SH-SY5Y (cell line): ENCODE data around the gene ICAM2.

ENCODE experiments used
- GATA2 ChIP-seq: IDR thresholded peaks from 2 replicates; pipeline ENCODE4 v1.6.1; 2011; ENCODE audit warnings: mild to moderate bottlenecking, low read depth, low read length
- GATA3 ChIP-seq: IDR thresholded peaks from 2 replicates; pipeline ENCODE4 v1.6.1; 2011; ENCODE audit warnings: low read depth, mild to moderate bottlenecking, low read length, moderate library complexity

The ICAM2 gene

DNA sequence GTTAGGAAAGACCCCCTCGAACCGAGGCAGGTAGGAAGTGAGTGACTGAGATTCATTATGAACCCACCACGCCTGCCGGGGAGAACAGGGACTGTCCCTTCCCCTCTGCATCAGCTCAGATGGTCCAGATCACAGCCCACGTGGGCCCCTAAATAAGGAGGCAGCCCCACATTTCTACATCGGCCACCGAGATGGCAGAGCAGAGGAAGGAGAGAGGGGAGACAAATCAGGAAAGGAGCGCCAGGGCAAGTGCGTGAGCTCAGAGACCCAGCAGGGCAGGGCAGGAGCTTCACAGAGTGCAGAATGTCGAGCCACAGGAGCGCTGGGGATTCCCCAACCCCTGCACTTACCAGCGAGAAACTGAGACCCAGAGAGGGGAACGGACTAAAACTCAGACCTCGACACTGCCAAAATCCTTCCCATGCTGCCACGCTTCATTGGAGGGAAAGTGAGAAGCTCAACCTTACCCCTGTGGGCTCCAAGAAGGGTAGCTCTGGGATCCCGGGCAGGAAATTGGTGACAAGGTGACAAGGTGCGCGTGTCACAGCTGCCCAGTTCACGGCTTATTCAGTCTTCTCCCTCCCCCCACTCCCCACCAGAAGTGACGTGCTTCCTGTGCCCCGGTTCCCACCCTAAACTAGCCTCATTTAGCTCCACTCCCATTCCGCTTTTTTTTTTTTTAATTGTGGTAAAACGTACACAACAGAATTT, at the start of gene ICAM2:
Gene ICAM2 (minus strand): TSS at position 578 of the 711 bp plus-strand sequence. CDS start 13,942 bp downstream, outside the sequence.
- TF ChIP-seq GATA3 (no peak), GATA2 (no peak)

DNA sequence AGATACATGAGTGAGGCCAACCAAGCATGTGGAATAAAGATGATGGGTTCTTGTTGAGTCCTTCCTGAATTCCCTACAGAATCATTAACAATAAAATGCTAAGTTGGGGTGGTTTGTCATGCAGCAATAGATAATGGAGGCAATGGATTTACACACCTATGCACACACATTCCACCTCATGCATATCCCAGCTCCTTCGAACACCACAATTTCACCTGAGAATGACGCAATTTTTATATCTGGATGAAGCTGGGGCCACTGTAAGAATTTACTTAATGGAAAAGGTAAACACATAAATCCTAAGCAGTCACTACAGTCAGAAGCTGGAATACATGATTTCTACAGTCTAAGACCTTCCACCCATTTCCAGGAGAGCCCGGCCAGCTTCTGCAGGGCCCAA, 49.8 kb upstream of the ICAM2 start:
- no peak for TF ChIP-seq GATA3

- TF ChIP-seq GATA3 (no peak), GATA2 (no peak)
Measured at GRCh38 chr17:64069143-64069542, 48.7 kb upstream of the ICAM2 start.

DNA sequence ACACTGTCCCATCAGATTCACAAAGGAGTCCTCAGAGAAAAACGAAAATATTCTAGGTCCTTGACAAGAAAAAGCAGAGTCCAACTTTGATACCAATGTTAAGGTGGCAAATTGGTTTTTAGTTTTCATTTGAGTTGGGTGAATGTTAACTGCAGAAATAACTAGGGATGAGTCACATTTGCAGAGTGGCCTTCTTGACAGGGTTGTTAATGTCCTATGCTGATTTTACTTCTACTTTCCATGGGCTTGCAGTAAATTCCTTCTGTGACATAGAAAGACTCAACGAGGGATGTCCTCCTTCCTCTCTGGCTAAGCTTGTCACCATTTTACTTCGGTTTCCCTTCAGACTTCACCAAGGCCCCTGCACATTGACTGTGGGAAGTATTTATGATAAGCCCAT, 47.2 kb upstream of the ICAM2 start:
- TF ChIP-seq GATA3: no peak

- no peak for TF ChIP-seq GATA3
- no peak for TF ChIP-seq GATA2
Measured at GRCh38 chr17:64066716-64067115, 46.3 kb upstream of the ICAM2 start.

DNA sequence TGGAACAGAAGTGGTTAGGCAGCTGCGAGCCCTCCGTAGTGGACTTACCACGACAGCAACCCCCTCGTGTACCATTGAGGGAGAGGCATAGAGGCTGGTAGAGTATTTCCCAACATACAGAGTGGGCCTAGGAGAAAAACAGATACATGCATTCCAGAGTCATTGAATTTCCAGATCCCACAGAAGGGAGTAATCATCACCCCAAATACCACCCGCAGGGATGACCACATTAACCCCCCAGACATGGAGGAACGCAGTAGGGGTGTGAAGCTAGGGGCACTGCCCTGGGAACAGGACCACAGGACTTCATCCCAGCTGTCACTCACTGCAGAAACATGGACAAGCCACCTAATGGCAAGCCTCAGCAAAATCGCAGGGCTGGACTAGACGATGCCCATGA, 44.7 kb upstream of the ICAM2 start:
- no peak for TF ChIP-seq GATA3
- TF ChIP-seq GATA2: no peak

DNA sequence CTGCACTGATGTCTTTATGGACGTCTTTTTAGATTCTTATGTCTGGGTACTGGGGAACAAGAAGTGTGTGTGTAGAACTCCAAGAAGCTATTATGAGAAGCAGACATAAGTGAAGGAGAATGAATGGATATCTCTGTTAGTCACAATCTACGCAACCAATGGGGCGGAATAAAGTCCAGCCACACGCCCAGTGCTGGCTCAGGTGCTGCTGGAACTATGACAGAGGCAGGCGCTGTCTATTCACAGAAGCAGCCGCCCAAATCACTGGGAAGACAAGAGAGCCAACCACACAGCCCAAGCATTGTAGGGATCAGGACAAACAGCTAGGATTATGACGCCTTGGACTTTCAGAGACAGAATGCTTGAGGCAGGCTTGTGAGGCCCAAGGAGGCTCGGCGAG, 43.9 kb upstream of the ICAM2 start:
- no peak for TF ChIP-seq GATA3
- no peak for TF ChIP-seq GATA2

DNA sequence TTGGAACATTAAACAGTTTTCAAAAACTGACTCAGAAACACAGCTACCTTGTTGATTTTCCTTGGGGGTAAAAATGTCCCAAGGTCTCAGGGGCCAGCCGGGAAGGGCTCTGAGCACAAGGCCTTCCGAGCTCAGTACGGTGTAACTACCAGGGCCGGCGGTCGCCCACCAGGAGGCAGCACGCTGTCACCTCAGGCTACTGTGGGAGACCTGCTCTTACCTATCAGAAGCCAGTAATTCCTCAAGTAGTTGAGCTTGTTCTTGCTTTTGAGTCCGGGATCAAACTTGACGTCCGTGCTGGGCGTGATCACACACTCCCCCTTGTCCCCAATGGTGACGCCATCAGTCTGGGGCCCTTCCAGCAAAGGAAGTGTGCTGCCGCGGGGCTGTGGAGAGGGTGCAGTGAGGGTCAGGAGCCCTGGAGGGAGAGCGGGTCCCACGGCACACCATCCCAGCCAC, 43.4 kb upstream of the ICAM2 start:
- TF ChIP-seq GATA2 (no peak), GATA3 (no peak)

- no peak for TF ChIP-seq GATA3
- TF ChIP-seq GATA2: no peak
Measured at GRCh38 chr17:64063088-64063487, 42.7 kb upstream of the ICAM2 start.

- TF ChIP-seq GATA3 (no peak), GATA2 (no peak)
Measured at GRCh38 chr17:64061178-64061898, 40.9 kb upstream of the ICAM2 start.

DNA sequence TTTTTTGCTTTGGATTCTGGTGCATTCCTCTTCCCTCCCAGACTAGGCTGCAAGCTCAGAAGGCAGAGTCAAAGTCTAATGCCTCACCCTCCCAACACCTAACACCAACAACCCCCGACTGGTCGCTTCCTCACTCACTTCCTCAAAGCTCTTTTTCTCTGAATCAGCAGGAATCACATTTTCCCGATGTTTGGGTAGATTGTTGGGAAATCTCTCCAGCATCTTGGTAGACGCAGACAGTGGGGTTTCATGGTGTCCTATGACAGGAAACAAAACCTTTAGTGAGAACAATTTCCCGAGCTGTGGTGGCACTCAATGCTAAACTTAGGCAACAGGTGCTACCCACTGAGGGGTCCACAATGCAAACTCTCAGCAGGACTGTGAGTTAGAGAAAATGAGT, 39.9 kb upstream of the ICAM2 start:
- TF ChIP-seq GATA3 (no peak), GATA2 (no peak)

- TF ChIP-seq GATA3 (no peak), GATA2 (no peak)
Measured at GRCh38 chr17:64059756-64060155, 39.3 kb upstream of the ICAM2 start.

DNA sequence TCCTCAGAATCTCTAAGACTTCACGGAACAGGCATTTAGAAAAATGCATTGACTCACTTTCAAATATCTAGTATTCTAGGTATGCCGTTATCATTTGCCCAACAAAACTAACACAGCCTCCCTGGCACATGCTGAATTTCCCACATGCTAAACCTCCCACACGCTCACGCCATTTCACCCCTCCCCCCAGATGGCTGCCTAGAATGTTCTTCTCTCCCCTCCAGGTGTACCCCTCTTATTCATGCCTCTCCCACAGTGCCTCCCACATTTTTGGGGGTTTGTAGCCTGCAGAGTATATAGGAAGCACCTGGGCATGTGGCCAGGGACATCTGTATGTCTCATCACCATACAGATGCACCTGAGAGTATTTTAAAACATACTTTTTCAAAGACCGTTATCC, 38.2 kb upstream of the ICAM2 start:
- TF ChIP-seq GATA3: no peak
- no peak for TF ChIP-seq GATA2

DNA sequence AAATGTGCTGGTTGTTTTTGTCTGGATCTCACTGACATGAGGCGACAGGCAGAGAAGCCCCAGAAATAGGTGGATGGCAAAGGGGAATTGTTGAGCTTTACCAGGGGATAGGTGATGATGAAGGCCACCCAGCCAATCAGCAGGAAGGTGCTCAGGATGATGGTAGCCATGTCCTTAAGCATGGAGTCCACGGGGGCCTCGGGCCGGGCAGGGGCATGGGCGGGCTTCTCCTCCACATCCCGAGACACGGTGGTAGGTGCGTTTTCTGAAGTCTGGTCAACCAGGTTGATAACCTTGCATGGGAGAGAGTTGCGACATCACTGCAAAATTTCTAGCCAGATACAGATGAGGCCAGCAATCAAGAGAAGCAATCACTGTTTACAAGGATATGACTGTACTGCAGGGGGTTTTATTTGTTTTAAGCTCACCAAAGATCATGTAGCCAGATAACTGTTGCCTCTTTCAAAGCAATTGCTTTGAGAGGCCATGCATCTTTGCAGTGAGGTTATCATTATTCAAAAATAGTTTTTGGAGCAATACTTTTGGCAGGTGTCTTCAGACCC, 37.3 kb upstream of the ICAM2 start:
- TF ChIP-seq GATA2 (peak; percentile 53; the same call in 1 of the 2 replicates), GATA3 (no peak)

DNA sequence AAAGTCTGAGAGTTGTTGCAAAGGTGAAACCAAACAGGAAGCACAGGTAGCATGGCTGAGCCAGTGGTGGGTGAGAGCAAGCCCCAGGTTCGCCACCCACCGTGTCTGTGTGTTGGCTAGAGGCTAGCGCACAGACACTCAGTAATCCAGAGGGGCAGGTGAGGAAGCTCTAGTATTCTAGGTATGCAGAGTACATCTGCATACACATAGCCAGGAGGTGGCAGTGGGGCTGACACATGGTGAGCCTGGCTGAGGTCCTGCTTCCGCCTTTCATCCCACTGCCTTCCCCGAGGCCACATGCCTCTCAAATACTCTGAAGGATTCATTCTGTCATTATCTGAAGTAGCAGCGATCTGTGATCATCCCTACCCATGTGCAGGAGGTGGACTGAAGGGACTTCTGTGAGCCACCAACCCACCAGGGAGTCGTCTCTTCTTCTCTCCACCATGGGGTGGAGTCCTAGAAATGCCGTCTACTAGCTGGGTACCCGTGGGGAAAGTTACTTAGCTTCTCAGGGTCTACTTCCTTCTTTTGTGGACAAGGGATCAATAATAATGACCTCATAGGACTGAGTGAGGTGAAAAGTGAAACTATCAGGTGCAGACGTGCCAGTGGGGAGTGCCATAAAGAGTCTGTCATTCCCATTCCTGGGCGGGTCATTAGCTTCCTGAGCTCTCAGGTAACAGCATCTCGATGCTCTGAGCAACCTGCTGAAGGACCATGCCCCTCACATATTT, 36.0 kb upstream of the ICAM2 start:
- no peak for TF ChIP-seq GATA3
- TF ChIP-seq GATA2: no peak
